SJCRH30 (cell line): ENCODE results near the gene PAX5. TPM values are rescaled to one million over a fixed set of nuclear protein-coding genes. Genes with fewer than 3 reads are reported as not detected.
"Not testable (repeated sequence)": the region's sequence is repeated elsewhere in the genome, so short reads cannot be mapped to it uniquely, and the experiment has no call there.

Experiments used
- DNase-seq, 2 experiments: peaks; one replicate each; pipeline ENCODE4 v3.0.0-alpha.2; 2015 to 2020
- H3K27ac ChIP-seq: fragments of 250-450 bp; sonication (Bioruptor Pico); 2 replicates; pipeline ENCODE4 v1.5.1; 2020; ENCODE audit warnings: mild to moderate bottlenecking, moderate library complexity
- H3K27me3 ChIP-seq: fragments of 250-450 bp; sonication (Bioruptor Pico); 2 replicates; pipeline ENCODE4 v1.5.1; 2020; ENCODE audit warnings: mild to moderate bottlenecking, moderate library complexity
- H3K36me3 ChIP-seq: fragments of 250-450 bp; sonication (Bioruptor Pico); 2 replicates; pipeline ENCODE4 v1.5.1; 2020; ENCODE audit warnings: mild to moderate bottlenecking, moderate library complexity
- H3K4me1 ChIP-seq: fragments of 250-450 bp; sonication (Bioruptor Pico); 2 replicates; pipeline ENCODE4 v1.5.1; 2020; ENCODE audit warnings: mild to moderate bottlenecking, moderate library complexity
- H3K4me3 ChIP-seq: fragments of 250-450 bp; sonication (Bioruptor Pico); 2 replicates; pipeline ENCODE4 v1.5.1; 2020; ENCODE audit warnings: mild to moderate bottlenecking, moderate library complexity
- H3K9me3 ChIP-seq: fragments of 250-450 bp; sonication (Bioruptor Pico); replicated peaks from 2 replicates; pipeline ENCODE4 v1.5.1; 2020; ENCODE audit warnings: mild to moderate bottlenecking, moderate library complexity
- total RNA-seq: library from RNA; depleted of rRNA; stranded (reverse); fragments of >200 nt; shearing (Covaris generic); gene quantifications from 2 replicates; pipeline ENCODE4 v1.2.3, GENCODE V29; 2014; rRNA removed

PAX5 gene
- 3.0 and 3.4 TPM in 2 replicates for total RNA-seq

DNA sequence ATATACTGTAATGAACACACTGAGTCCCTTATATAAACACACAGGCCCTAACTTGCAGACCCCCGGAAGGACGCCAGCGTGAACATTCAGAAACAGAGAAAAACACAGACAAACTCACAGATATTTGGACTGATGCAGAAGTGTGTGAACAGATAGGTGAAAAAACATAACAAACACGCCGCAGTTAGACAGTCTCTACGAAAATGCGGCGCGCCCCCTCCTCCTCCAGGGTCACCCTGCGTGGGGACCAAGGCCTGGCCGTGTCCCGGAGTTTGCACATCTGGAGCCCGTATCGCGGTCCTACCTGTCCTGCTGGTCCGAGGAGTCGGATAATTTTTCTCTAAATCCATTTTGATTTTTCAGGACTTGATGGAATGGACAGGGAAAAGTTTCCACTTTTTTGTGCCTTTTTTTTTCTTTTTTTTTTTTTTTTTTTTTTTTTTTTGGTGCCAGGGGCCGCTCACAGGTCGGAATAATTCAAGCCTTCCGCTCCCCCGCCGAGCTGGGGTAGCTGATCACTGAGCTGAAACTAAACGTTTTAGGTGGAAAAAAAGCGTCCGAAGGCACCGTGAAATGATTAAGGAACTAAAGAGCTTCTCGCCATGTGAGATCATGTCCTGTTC, at the start of gene PAX5:
Gene PAX5, minus strand, starts transcription at position 587 of the 623 bp plus-strand sequence. Its CDS starts 237 bp downstream, at position 350.
- H3K27me3 ChIP-seq, result no peaks in the 10 kb centered on the region
- no peak for DNase-seq
- no peaks in the 10 kb centered on the region for H3K4me1 ChIP-seq
- H3K27ac ChIP-seq, result no peak within 1 kb of the TSS
- H3K9me3 ChIP-seq, result 0 out of 2 replicates have a peak, but pooled peaks cover 1% of the 10 kb centered on the region
- H3K4me3 ChIP-seq, result no peak within 1 kb of the TSS
- H3K36me3 ChIP-seq, result no peaks in the 10 kb centered on the region

DNA sequence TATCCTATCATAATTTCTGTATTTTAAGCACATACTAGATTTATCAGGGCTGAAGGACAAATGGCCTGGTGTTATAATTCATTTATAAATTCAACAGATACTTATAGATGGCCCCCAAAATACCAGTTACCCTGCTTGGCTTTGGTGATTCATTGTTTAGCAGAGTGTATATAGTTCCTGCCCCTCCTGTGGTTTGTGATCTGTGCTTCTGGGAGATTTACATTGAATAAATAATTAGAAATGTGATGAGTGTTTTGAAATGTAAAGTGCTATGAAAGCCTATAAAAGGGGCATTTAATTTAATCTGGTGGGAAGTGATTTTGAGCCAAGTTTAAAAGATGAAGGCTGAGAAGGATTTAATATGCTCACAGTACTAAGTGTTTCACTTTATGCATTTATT, 49.6 kb upstream of the PAX5 start:
- H3K4me3 ChIP-seq, result no peak overlapping the region
- no peaks in the 10 kb centered on the region for H3K27me3 ChIP-seq
- H3K9me3 ChIP-seq, result no peaks in the 10 kb centered on the region
- no peaks in the 10 kb centered on the region for H3K4me1 ChIP-seq
- H3K36me3 ChIP-seq, result peaks cover 18% of the 10 kb centered on the region
- no peak for DNase-seq
- H3K27ac ChIP-seq, result no peak overlapping the region

DNA sequence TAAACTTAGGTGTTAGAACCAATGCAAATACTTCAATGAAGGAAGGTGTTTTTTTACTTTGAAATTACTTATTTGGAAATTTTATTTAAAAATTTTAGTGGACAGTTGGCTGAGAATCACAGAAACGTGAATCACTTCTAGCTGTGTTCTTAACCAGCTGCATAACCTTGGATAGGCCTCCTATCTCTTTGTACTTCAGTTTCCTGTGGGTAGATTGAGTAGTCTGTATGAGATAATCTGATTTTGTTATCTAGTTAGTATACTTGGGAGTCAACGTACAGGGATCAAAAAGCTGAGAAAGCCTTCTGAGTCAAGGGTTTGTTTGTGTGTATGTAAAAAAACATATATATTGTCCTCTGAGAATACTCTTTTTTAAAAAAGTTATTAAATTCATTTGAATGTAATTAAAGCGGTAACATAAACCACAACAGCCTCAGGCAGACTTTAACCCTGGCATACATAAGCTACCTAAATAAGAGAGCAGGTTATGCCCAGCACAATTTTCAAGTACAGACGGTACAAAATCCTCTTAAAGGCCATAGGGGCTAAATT, 48.2 kb upstream of the PAX5 start:
- peaks cover 8% of the 10 kb centered on the region for H3K36me3 ChIP-seq
- no peak overlapping the region for H3K4me3 ChIP-seq
- no peak overlapping the region for H3K27ac ChIP-seq
- DNase-seq, result no peak
- no peaks in the 10 kb centered on the region for H3K9me3 ChIP-seq
- no peaks in the 10 kb centered on the region for H3K4me1 ChIP-seq
- no peaks in the 10 kb centered on the region for H3K27me3 ChIP-seq

DNA sequence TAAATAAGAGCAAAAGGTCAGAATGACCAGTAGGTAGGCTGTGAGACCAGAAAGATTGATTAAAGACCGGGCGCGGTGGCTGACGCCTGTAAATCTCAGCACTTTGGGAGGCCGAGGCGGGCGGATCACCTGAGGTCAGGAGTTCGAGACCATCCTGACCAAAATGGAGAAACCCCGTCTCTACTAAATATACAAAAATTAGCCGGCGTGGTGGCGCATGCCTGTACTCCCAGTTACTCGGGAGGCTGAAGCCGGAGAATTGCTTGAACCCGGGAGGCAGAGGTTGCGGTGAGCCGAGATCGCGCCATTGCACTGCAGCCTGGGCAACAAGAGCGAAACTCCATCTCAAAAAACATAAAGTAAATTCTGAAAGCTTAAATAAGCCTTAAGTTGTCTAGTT, 47.4 kb upstream of the PAX5 start:
- DNase-seq, H3K4me3 ChIP-seq, H3K27me3 ChIP-seq, H3K9me3 ChIP-seq, H3K27ac ChIP-seq, H3K36me3 ChIP-seq, H3K4me1 ChIP-seq: not testable (repeated sequence)

DNA sequence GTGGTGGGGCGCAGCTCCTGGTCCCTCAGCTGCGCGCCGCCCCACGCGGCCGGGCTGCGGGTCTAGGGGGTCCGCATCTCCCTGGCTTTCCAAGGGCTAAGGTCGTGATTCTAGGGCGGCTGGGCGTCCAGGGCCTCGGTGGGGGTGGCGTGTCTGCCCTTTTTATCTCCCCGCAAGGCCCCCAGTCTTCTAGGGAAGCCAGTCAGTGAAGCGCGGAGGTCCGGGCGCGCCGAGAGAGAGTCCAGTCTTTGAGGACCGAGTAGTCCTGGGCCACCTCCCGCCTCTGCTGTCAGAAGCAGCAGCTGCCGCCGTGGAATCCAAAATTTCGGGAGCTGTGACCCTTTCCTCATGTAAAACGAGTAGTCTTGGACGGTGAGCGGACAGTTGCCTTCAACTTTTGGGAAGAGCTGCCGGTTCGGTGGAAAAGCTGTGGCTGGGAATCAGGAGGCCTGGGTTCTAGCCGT, 46.1 kb upstream of the PAX5 start:
- H3K27ac ChIP-seq, result peak overlapping the region; percentile 85
- not testable (repeated sequence) for H3K36me3 ChIP-seq, H3K4me1 ChIP-seq, H3K9me3 ChIP-seq, H3K27me3 ChIP-seq
- peak overlapping the region; percentile 82 for H3K4me3 ChIP-seq
- peak; percentile 55 to 63 for DNase-seq

DNA sequence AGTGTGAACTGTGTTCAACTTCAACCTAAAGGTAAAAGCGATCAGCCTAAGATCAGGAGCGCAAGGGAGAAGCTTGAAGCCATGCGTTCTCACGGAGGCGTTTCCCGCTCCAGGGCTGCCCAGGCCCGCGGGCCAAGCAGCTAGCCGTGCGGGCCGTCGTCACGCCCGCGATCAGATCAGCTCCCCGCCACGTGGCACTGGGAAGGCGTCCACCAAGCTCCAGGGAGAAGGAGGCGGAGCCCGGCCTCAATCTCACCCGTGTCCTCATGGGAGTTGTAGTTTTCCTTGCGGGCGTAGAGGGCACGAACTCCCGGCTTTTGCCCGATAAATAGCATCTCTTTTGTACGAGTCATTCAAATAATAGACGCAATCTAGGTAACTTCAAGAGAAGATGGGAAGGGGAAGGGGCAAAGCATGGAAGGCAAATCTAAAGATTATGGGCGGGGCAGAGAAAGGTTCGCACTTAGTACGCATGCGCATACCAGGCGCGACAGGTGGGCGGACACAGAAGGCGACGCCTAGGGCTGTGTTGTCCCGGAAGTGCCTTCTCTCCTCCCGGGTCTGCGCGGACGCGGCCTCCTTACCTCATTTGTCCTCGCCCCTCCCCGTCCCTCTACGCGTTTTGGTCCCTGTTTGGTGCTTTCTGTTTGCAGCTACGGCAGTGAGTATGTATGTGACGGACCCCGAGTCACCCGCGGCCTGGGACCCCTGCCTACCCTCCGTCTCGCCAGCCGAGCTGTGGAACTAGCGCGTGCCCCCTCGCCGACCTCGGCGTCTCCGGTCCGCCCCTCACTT, 45.5 kb upstream of the PAX5 start:
- Histone ChIP-seq H3K4me1 (no peaks in the 10 kb centered on the region), H3K9me3 (no peaks in the 10 kb centered on the region), H3K36me3 (no peaks in the 10 kb centered on the region), H3K27me3 (no peaks in the 10 kb centered on the region), H3K4me3 (peak overlapping the region; percentile 82), H3K27ac (peak overlapping the region; percentile 85)
- DNase-seq, result peak; percentile 94 to 96

DNA sequence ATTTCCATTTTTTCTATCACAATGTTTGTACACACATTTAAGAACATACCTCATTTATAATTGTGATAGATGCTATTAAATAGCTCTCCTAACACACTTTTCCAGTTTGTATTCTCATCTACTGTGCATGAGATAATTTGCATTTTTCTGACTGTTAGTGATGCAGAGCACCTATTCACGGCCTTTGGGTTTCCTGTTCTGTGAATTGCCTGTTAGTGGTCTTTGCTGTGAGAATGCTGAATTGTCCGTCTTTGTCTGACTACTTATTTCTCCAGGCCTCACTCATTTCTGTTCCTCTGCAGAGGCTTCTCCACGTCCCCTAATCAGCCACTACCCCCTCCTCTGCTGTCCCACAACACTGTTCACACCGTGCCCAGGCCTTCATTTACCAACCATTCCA, 40.7 kb upstream of the PAX5 start:
- not testable (repeated sequence) for H3K27me3 ChIP-seq, H3K4me3 ChIP-seq, H3K36me3 ChIP-seq, DNase-seq, H3K27ac ChIP-seq, H3K4me1 ChIP-seq, H3K9me3 ChIP-seq

DNA sequence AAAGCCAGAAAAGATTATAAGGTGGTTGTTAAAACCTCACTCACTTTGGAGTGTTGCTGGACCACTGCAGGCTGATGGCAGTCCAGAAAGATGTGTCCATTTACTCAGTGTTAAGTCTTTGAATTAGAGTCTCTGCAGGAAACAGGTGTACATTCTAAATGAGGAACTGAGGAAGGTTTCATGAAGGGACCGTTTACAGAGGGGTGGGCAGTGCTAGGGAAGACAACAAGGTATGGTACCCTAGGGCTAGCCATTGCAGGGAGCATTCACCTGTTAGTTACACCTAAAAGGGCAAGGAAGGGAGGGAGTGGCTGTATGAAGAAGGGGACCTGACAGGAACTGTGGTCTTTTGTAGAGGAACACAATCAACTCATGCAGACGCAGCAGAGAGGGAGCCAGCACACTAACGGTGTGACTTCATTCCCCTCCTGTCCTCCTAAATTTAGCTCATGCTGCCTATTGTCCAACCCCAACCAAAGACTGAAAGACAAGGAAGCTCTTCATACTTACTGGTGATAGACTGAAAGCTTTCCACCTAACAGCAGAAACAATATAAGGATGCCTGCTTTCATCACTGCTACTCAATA, 32.2 kb upstream of the PAX5 start:
- H3K27ac ChIP-seq, result no peak overlapping the region
- no peak overlapping the region for H3K4me3 ChIP-seq
- H3K36me3 ChIP-seq, result no peaks in the 10 kb centered on the region
- 0 out of 2 replicates have a peak, but pooled peaks cover 2% of the 10 kb centered on the region for H3K9me3 ChIP-seq
- no peaks in the 10 kb centered on the region for H3K4me1 ChIP-seq
- H3K27me3 ChIP-seq, result no peaks in the 10 kb centered on the region
- no peak for DNase-seq

DNA sequence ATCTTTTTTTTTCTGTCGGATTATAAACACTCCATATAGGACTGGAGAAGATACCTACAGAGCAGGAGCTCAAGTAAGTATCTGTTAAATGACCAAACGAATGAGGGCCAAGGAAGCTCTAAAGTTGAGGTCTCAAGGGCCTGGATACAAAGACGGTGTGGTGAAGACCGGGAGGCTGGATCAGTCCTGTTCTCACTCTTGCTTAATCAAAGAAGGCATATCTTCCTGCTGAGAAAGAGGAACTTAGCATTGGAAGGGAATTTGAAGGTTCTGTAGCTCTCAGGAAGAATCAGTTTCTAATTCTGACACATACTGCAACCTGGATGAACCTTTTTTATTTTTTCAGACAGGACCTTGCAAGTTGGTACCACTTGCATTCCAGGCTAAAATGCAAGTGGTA, 28.3 kb upstream of the PAX5 start:
- Histone ChIP-seq H3K4me1 (no peaks in the 10 kb centered on the region), H3K36me3 (no peaks in the 10 kb centered on the region), H3K4me3 (no peak overlapping the region), H3K27ac (no peak overlapping the region), H3K27me3 (no peaks in the 10 kb centered on the region), H3K9me3 (0 out of 2 replicates have a peak, but pooled peaks cover under 1% of the 10 kb centered on the region)
- DNase-seq, result no peak

DNA sequence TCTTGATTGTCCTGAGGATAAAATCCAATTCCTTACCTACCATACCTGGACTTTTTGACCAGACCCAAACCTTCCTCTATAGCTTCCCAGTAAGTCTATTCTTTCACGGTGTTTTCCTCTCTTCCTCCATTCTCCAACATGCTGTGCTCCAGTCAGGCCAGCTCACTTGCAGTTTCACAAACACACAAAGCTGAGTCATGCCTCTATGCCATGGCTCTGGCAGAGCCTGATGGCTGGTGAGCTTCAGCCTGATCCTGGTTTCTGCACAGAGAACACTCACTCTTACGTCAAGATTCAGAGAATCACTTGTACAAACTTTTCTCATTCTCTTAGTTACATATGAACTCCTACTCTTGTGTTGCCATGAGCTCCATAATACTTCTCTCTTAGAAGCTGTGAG, 27.7 kb upstream of the PAX5 start:
- no peaks in the 10 kb centered on the region for H3K4me1 ChIP-seq
- no peaks in the 10 kb centered on the region for H3K27me3 ChIP-seq
- H3K27ac ChIP-seq, result no peak overlapping the region
- no peaks in the 10 kb centered on the region for H3K36me3 ChIP-seq
- H3K4me3 ChIP-seq, result no peak overlapping the region
- no peak for DNase-seq
- no peaks in the 10 kb centered on the region for H3K9me3 ChIP-seq

DNA sequence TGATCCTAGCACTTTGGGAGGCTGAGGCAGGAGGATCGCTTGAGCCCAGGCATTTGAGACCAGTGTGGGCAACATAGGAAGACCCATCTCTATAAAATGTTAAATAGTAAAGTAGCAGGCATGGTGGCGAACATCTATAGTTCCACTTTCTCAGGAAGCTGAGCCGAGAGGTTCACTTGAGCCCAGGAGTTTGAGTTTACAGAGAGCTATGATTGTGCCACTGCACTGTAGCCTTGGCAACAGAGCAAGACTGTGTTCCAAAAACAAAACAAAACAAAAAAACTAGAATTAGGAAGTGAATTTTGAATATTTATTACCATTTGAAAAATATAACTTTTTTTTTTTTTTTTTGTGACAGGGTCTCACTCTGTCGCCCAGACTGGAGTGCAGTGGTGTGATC, 26.8 kb upstream of the PAX5 start:
- Histone ChIP-seq H3K4me1 (peaks cover 2% of the 10 kb centered on the region; the same call in 1 of the 2 replicates), H3K27ac (no peak overlapping the region), H3K9me3 (no peaks in the 10 kb centered on the region), H3K4me3 (no peak overlapping the region), H3K27me3 (no peaks in the 10 kb centered on the region), H3K36me3 (no peaks in the 10 kb centered on the region)
- DNase-seq, result no peak

DNA sequence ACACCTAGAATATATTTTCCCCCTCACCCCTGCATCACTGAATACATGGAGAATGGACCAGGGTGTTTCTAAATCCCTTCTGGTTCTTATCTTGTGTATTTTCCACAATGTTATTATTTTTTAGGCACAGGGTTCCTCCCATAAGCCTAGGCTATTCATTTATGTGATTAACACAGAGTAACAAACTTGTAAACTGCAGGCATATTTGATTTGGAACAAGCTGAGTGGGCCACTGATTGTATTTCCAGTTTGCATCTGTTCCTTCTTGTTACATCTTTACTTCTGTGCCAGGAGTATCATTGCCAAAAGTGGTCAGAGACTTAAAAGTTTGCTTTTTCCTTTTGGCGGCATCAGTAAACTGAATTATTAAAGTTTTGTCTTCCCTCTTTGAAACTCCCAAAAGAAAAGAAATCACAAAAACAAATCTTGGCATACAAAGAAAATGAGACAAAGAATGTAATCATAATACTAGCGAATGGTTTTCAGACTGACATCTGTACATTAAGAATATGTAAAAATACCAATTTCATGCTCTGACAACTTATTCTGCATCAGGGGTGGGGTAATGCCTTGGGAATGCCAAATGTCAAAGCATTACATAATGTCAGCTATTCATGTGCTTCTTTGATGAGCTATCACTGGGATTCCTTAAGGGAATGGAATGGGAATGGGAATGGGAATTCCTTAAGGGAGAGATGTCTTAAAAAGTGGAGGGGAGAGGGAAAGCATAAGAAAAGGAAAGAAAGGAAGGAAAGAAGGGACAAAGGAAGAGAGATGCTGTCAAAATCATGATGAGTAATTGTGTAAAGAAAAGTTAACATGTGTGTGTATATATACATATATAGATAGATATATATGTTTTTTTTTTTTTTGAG, 22.2 kb upstream of the PAX5 start:
- Histone ChIP-seq H3K4me1 (peaks cover 2% of the 10 kb centered on the region; the same call in 1 of the 2 replicates), H3K4me3 (no peak overlapping the region), H3K36me3 (no peaks in the 10 kb centered on the region), H3K27me3 (no peaks in the 10 kb centered on the region), H3K9me3 (no peaks in the 10 kb centered on the region), H3K27ac (no peak overlapping the region)
- DNase-seq, result no peak

DNA sequence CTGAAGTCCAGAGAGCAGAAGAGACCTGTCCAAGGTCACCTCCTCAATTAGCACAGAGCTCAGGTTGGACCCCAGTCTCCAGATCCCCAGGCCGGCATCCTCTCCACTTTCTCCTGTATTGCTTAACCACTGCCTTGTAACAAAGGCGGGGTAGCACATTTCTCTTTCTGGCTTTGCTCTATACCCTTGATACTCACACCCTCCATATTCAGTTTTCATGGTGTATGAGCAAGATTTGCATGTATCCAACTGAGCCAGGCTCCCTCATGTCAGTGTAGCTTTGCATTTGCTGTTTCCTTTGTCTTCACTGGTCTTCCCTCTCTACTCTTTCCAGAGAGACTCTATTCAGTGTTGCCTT, 20.3 kb upstream of the PAX5 start:
- H3K36me3 ChIP-seq, DNase-seq, H3K4me3 ChIP-seq, H3K27me3 ChIP-seq, H3K4me1 ChIP-seq, H3K27ac ChIP-seq, H3K9me3 ChIP-seq: not testable (repeated sequence)

DNA sequence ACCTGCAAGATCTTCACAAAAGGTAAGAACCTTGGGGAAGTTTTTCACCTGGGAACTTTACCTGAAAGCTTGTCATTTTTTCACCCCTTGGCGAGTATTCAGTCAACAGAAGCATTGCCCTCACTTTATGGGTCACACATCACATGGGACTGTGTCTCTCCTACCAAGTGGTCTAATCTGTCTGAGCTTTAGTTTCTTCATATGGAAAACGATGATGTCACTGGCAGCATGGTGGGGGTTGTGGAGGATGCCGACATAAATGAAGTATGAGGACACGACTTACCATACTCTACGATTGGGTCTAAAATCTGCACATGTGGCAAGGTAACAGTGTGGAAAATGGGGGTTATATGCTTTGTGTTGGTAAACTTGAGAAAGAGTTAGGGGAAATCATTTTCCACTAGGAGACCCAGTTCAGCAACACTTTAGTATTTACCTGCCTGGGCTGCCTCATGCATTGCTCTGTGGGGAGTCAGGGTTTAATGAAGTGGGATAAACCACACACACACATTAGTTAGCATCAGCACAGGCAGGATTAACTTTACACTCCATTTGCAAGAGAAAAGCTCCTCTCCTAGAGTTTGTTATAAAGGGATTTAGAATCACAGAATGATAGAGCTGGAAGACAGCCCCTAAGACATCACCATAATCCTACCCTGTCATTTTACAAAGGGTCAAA, 19.8 kb upstream of the PAX5 start:
- Histone ChIP-seq H3K9me3 (no peaks in the 10 kb centered on the region), H3K27ac (no peak overlapping the region), H3K4me1 (peaks cover 6% of the 10 kb centered on the region), H3K27me3 (no peaks in the 10 kb centered on the region), H3K4me3 (no peak overlapping the region), H3K36me3 (no peaks in the 10 kb centered on the region)
- DNase-seq, result no peak
